HG03558 (cell line): ENCODE measurements around the gene ARSI.

Experiments
- ATAC-seq: cut with Tn5 transposase; IDR thresholded peaks from one replicate; pipeline ENCODE4 v1.9.1; 2021; ENCODE audit warnings: moderate number of reproducible peaks; ENCODE audit not compliant: unreplicated experiment; ENCODE audit errors: extremely low read depth

Gene ARSI

GRCh38 chr5:150309886-150310239, 7.2 kb upstream of the ARSI start:
- no peak for ATAC-seq

- ATAC-seq: no peak
Measured at GRCh38 chr5:150309101-150309885, 6.6 kb upstream of the ARSI start.

- ATAC-seq: no peak
Measured at GRCh38 chr5:150307617-150308426, 5.1 kb upstream of the ARSI start.

GRCh38 chr5:150306775-150307174, 4.1 kb upstream of the ARSI start:
- ATAC-seq: no peak

- ATAC-seq: no peak
Measured at GRCh38 chr5:150305557-150305956, 2.9 kb upstream of the ARSI start.

- no peak for ATAC-seq
Measured at GRCh38 chr5:150305095-150305494, 2.4 kb upstream of the ARSI start.

- no peak for ATAC-seq
Measured at GRCh38 chr5:150304481-150305081, 1.9 kb upstream of the ARSI start.

GRCh38 chr5:150303660-150304386, 1.1 kb upstream of the ARSI start:
- ATAC-seq: no peak

GRCh38 chr5:150303070-150303615, 438 bp upstream of the ARSI start:
- no peak for ATAC-seq

- no peak for ATAC-seq
Measured at GRCh38 chr5:150301901-150302300, 804 bp downstream of the ARSI start.

GRCh38 chr5:150301170-150301505, 1.6 kb downstream of the ARSI start:
- ATAC-seq: no peak

GRCh38 chr5:150300496-150301169, 2.1 kb downstream of the ARSI start:
- no peak for ATAC-seq

- ATAC-seq: no peak
Measured at GRCh38 chr5:150299571-150300327, 3.0 kb downstream of the ARSI start.

GRCh38 chr5:150298701-150299451, 3.8 kb downstream of the ARSI start:
- no peak for ATAC-seq

- ATAC-seq: no peak
Measured at GRCh38 chr5:150297934-150298595, 4.6 kb downstream of the ARSI start.

GRCh38 chr5:150297236-150297890, 5.3 kb downstream of the ARSI start:
- no peak for ATAC-seq

GRCh38 chr5:150296496-150296895, 6.2 kb downstream of the ARSI start:
- ATAC-seq: no peak
